ENCODE measurements around the gene CRYBB2. TPM values are rescaled to one million over a fixed set of nuclear protein-coding genes. Genes with fewer than 3 reads are reported as not detected.
"Not testable (repeated sequence)": the region's sequence is repeated elsewhere in the genome, so short reads cannot be mapped to it uniquely, and the experiment has no call there.

The CRYBB2 gene
- total RNA-seq, 4 donors from 2014 or later, result not detected

DNA sequence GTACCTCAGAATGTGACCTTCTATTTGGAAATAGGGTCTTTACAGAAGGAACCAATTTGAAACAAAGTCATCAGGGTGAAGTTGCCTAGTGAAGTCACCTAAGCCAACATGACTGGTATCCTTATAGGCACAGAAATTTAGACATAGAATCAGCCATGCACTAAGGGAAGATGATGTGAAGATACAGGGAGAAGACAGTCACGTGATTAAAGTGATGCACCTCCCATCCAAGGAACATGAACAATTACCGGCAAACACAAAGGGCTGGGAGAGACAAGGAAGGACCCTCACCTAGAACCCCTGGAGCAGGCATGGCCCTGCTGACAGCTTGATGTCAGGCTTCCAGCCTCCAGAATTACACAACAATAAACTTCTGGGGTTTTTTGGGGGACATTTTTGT, 3.2 kb upstream of the CRYBB2 start:
- no peak for DNase-seq (ENCODE audit: low spot score)
- TF ChIP-seq, protein P1, sequence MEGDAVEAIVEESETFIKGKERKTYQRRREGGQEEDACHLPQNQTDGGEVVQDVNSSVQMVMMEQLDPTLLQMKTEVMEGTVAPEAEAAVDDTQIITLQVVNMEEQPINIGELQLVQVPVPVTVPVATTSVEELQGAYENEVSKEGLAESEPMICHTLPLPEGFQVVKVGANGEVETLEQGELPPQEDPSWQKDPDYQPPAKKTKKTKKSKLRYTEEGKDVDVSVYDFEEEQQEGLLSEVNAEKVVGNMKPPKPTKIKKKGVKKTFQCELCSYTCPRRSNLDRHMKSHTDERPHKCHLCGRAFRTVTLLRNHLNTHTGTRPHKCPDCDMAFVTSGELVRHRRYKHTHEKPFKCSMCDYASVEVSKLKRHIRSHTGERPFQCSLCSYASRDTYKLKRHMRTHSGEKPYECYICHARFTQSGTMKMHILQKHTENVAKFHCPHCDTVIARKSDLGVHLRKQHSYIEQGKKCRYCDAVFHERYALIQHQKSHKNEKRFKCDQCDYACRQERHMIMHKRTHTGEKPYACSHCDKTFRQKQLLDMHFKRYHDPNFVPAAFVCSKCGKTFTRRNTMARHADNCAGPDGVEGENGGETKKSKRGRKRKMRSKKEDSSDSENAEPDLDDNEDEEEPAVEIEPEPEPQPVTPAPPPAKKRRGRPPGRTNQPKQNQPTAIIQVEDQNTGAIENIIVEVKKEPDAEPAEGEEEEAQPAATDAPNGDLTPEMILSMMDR (IDR thresholded peaks at IDR 0.05), result no peak
- no peak for ATAC-seq (ENCODE audit: low FRiP score)

DNA sequence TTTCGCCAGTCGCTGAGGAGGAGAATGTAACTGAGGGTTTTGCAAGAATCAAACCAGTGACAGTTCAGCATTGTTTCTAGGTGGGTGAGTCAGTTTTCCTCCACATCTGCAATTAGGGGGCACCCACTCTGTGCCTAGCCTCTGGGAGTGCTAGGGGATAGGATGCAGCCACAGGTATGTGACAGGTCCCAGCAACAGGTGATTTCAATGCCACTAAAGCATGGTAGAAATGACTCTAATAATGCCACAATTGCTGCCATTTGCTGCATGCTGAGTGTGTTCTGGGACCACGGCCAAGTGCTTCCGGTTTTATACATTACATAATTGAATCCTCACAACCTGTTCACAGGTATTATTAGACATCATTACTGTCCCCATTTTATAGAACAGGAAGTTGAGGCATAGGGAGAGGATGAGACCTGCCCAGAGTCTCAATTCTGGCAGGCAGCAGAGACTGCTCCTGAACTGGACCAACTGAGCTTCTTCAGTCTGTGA, 556 bp downstream of the CRYBB2 start:
- DNase-seq (ENCODE audit: low spot score) (no peak), ATAC-seq (ENCODE audit: low FRiP score) (no peak)
- TF ChIP-seq, protein P1 (IDR thresholded peaks at IDR 0.05), result no peak

DNA sequence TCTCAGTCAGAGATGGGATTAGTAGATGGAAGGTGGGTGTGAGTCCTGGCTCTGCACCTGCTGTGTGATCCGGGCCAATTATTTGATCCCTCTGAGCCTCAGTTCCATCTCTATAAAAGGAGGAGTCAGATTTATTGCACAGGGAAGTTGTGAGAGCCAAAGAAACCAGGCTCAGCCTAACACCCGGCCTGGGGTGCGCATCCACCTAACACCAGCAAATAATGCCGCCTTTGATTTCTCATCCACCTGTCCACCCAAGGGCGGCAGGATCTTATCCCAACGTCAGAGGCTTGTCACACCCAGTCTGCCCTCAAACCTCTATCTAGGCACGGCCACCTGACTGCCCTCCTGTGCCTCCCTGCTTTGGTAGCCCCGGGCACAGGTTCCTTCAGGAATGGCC, 2.4 kb downstream of the CRYBB2 start:
- TF ChIP-seq, protein P1 (IDR thresholded peaks at IDR 0.05), result no peak
- DNase-seq (ENCODE audit: low spot score), result no peak
- no peak for ATAC-seq (ENCODE audit: low FRiP score)

DNA sequence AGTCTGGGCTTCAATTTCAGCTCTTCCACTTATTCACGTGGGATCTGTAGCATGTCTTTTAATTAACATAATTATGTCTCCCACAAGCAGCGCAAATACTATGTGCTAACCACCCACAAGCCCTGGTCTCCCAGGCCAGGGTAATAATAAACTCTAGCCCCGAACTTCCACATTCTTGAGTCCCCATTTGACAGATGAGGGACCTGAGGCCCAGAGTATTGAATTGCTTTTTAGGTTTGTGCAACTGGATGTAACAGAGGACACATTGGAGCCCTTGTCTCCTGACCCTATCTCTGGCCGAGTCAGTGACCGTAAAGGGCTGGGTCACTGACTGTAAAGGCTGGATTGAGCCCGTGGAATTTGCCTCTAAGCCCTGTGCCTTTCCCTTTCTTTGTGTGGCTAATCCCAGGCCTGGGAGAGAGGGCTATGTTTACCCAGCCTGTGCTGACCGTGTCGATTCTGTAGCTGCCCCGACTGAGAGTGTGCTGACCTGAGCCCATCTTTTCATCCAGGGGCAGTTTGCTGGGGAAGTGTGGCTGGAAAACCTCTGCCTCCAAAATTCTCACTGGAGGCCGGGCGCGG, 3.9 kb downstream of the CRYBB2 start:
- TF ChIP-seq, protein P1 (IDR thresholded peaks at IDR 0.05), result no peak
- ATAC-seq (ENCODE audit: low FRiP score), result no peak

DNA sequence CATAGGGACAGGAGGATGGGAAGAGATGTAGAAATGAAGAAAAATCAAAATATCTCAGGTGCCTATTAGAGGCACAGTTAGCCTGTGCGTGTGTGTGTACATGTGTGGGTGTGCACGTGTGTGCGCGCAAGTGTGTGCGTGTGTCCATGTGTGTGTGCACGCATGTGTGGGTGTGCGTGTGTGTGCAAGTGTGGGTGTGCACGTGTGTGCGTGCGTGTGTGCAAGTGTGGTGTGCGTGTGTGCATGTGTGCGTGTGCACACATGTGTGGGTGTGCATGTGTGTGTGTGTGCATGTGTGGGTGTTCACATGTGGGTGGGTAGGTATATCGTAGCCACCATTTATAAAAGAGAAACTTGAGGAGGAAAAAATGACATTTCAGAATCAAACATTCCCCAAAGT, 9.4 kb downstream of the CRYBB2 start:
- DNase-seq (ENCODE audit: low spot score), result no peak
- TF ChIP-seq, protein P1 (IDR thresholded peaks at IDR 0.05), result no peak
- ATAC-seq (ENCODE audit: low FRiP score), result no peak

More for the DNA sequence above, 3.9 kb downstream of the CRYBB2 start:
- DNase-seq (ENCODE audit: low spot score), result no peak

DNA sequence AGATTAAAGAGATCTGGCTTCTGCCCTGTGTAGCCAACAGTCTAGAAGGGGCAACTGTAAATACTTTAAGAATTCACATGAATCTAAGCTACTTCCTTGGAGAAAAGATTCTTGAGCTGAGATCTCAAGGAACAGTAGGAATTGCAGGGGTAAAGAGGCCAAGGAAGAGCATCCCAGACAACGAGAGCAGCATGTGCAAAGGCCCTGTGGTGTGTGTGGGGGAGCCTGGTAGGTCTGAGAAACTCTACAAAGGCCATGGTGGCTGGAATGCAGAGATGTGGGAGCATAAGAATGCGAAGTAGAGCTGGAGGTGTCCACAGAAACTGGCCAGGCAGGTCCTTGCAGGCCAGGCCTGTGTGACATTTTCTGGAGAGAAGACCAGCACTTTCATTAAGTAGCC, 11.3 kb downstream of the CRYBB2 start:
- not testable (repeated sequence) for ATAC-seq (ENCODE audit: low FRiP score); DNase-seq (ENCODE audit: low spot score)

DNA sequence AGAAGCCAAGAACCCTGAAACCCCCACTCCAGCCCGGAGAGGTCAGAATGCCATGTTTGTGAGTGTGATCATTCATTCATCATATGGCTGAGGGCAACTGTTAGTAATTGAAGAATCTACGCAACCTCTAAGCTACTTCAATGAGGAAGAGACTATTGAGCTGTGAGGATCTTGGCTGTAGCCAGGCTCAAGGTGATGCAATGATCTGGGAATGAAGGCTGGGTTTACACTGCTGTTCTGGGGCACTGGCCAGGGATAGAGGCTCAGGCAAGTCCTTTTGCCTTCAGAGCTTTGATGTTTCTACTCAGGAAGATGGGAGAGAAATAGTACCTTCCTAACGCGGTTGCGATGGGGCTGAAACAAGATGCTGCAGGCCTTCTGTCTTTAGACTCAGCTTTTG, 12.9 kb downstream of the CRYBB2 start:
- TF ChIP-seq, protein P1 (IDR thresholded peaks at IDR 0.05), result no peak
- DNase-seq (ENCODE audit: low spot score), result no peak
- ATAC-seq (ENCODE audit: low FRiP score), result no peak

DNA sequence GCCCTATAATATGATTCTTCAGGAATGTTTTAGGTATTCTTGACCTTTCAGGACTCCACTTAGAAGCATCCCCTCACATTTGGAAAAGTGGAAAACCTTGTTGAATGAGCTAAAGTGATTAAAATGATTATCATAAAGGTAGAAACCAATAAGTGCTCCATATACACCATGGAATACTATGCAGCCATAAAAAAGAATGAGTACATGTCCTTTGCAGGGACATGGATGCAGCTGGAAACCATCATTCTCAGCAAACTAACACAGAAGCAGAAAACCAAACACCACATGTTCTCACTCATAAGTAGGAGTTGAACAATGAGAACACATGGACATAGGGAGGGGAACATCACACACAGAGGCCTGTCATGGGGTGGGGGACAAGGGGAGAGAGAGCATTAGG, 14.3 kb downstream of the CRYBB2 start:
- DNase-seq (ENCODE audit: low spot score); ATAC-seq (ENCODE audit: low FRiP score): not testable (repeated sequence)

Data from omental fat pad (tissue), 4 donors.